Mammary epithelial cell (primary cell): ENCODE results near the gene ABCA12.
"Not testable (repeated sequence)": the region's sequence is repeated elsewhere in the genome, so short reads cannot be mapped to it uniquely, and the experiment has no call there.

Source experiments
- CTCF ChIP-seq, 2 donors: IDR thresholded peaks in 1 of 2; conservative IDR thresholded peaks in 1 of 2; 2 replicates each; pipeline ENCODE4 v1.5.1; 2011 to 2012; ENCODE audit warnings: inconsistent platforms in 2 of 2, low read length in 2 of 2, mild to moderate bottlenecking in 2 of 2, control low read depth in 1 of 2, low read depth in 1 of 2; ENCODE audit not compliant: insufficient read depth in 1 of 2; ENCODE audit errors: extremely low read depth in 1 of 2
- EZH2 ChIP-seq: IDR thresholded peaks from 2 replicates; pipeline ENCODE4 v1.6.1; 2012; ENCODE audit warnings: low read length, inconsistent platforms, borderline replicate concordance

DNA sequence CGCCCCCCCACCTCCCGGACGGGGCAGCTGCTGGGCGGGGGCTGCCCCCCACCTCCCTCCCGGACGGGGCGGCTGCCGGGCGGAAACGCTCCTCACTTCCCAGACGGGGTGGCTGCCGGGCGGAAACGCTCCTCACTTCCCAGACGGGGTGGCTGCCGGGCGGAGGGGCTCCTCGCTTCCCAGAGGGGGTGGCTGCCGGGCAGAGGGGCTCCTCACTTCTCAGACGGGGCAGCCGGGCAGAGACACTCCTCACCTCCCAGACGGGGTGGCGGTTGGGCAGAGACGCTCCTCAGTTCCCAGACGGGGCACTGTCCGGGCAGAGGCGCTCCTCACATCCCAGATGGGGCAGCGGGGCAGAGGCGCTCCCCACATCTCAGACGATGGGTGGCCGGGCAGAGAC is 24.9 kb upstream of the ABCA12 start:
- not testable (repeated sequence) for TF ChIP-seq CTCF (conservative IDR thresholded peaks at IDR 0.05 in 1 of 2, IDR thresholded peaks at IDR 0.05 in 1 of 2; ENCODE audit: extremely low read depth in 1 of 2, insufficient read depth in 1 of 2, low read depth in 1 of 2, low read length in 2 of 2); EZH2
